Measurements from ENCODE around the gene KCNMB1. TPM values are rescaled to one million over a fixed set of nuclear protein-coding genes. Genes with fewer than 3 reads are reported as not detected.

The KCNMB1 gene
- total RNA-seq, 4 donors from 2014 or later: 0.18 to 1.5 (median 0.81) TPM

GRCh38 chr5:170420806-170421412 lies 31.7 kb upstream of the KCNMB1 start:
- no peaks in the 10 kb centered on the region for H3K4me1 ChIP-seq
- no peaks in the 10 kb centered on the region for H3K9me3 ChIP-seq
- no peak overlapping the region for H3K27ac ChIP-seq
- TF ChIP-seq POLR2A (IDR thresholded peaks at IDR 0.05) (no peak), CTCF (IDR thresholded peaks at IDR 0.05) (peak; percentile 53 to 78 (median 56))
- no peak overlapping the region for H3K4me3 ChIP-seq
- DNase-seq: peak in 2 of 3 donors; percentile 49 to 73
- no peaks in the 10 kb centered on the region for H3K27me3 ChIP-seq
- H3K36me3 ChIP-seq: no peaks in the 10 kb centered on the region

- Histone ChIP-seq H3K4me3 (no peak overlapping the region), H3K27ac (no peak overlapping the region), H3K27me3 (no peaks in the 10 kb centered on the region), H3K36me3 (no peaks in the 10 kb centered on the region), H3K4me1 (no peaks in the 10 kb centered on the region), H3K9me3 (no peaks in the 10 kb centered on the region)
- TF ChIP-seq POLR2A (IDR thresholded peaks at IDR 0.05) (no peak), CTCF (IDR thresholded peaks at IDR 0.05) (no peak)
- DNase-seq: no peak
These were observed 30.5 kb upstream of the KCNMB1 start for GRCh38 chr5:170419643-170420042.

- TF ChIP-seq POLR2A (IDR thresholded peaks at IDR 0.05): no peak
- TF ChIP-seq CTCF (IDR thresholded peaks at IDR 0.05): no peak
- Histone ChIP-seq H3K27ac (no peak overlapping the region), H3K4me1 (no peaks in the 10 kb centered on the region), H3K9me3 (no peaks in the 10 kb centered on the region), H3K36me3 (no peaks in the 10 kb centered on the region), H3K4me3 (no peak overlapping the region), H3K27me3 (no peaks in the 10 kb centered on the region)
- DNase-seq: no peak
These were observed 29.6 kb upstream of the KCNMB1 start for GRCh38 chr5:170418736-170419135.

GRCh38 chr5:170416526-170416925 lies 27.4 kb upstream of the KCNMB1 start:
- DNase-seq: no peak
- Histone ChIP-seq H3K9me3 (no peaks in the 10 kb centered on the region), H3K27me3 (no peaks in the 10 kb centered on the region), H3K36me3 (no peaks in the 10 kb centered on the region), H3K4me3 (no peak overlapping the region), H3K4me1 (no peaks in the 10 kb centered on the region), H3K27ac (no peak overlapping the region)
- TF ChIP-seq POLR2A (IDR thresholded peaks at IDR 0.05) (no peak), CTCF (IDR thresholded peaks at IDR 0.05) (no peak)

GRCh38 chr5:170414786-170415185 lies 25.6 kb upstream of the KCNMB1 start:
- H3K27me3 ChIP-seq: no peaks in the 10 kb centered on the region
- no peaks in the 10 kb centered on the region for H3K9me3 ChIP-seq
- no peaks in the 10 kb centered on the region for H3K4me1 ChIP-seq
- no peak overlapping the region for H3K27ac ChIP-seq
- no peak for DNase-seq
- no peak overlapping the region for H3K4me3 ChIP-seq
- TF ChIP-seq CTCF (IDR thresholded peaks at IDR 0.05) (no peak), POLR2A (IDR thresholded peaks at IDR 0.05) (no peak)
- no peaks in the 10 kb centered on the region for H3K36me3 ChIP-seq

- H3K27ac ChIP-seq: no peak overlapping the region
- H3K36me3 ChIP-seq: no peaks in the 10 kb centered on the region
- no peaks in the 10 kb centered on the region for H3K9me3 ChIP-seq
- H3K27me3 ChIP-seq: no peaks in the 10 kb centered on the region
- H3K4me3 ChIP-seq: no peak overlapping the region
- no peaks in the 10 kb centered on the region for H3K4me1 ChIP-seq
- DNase-seq: no peak
- no peak for TF ChIP-seq POLR2A (IDR thresholded peaks at IDR 0.05)
These were observed 24.7 kb upstream of the KCNMB1 start for GRCh38 chr5:170413897-170414296.
